ENCODE results near the gene SPATA2L.

GRCh38 chr16:89717688-89718505 is 16.4 kb upstream of the SPATA2L start:
- TF ChIP-seq CTCF (IDR thresholded peaks at IDR 0.05) = no peak
- no peak for TF ChIP-seq POLR2AphosphoS5 (IDR thresholded peaks at IDR 0.05; ENCODE audit: low read depth, low read length)
- no peak for TF ChIP-seq REST (IDR thresholded peaks at IDR 0.05; ENCODE audit: insufficient read depth in 1 of 2, low read depth in 2 of 2, low read length in 1 of 2)
- no peak for TF ChIP-seq SIN3A (IDR thresholded peaks at IDR 0.05; ENCODE audit: borderline replicate concordance, insufficient read depth, low read depth, low read length)
- no peak for TF ChIP-seq TCF7L2 (IDR thresholded peaks at IDR 0.05; ENCODE audit: low read depth, low read length)

All from Panc1 (cell line).